ENCODE data around the gene CYB5R3.
A peak's percentile ranks its signal among the peaks of the same experiment; 100 is the strongest.

The CYB5R3 gene

DNA sequence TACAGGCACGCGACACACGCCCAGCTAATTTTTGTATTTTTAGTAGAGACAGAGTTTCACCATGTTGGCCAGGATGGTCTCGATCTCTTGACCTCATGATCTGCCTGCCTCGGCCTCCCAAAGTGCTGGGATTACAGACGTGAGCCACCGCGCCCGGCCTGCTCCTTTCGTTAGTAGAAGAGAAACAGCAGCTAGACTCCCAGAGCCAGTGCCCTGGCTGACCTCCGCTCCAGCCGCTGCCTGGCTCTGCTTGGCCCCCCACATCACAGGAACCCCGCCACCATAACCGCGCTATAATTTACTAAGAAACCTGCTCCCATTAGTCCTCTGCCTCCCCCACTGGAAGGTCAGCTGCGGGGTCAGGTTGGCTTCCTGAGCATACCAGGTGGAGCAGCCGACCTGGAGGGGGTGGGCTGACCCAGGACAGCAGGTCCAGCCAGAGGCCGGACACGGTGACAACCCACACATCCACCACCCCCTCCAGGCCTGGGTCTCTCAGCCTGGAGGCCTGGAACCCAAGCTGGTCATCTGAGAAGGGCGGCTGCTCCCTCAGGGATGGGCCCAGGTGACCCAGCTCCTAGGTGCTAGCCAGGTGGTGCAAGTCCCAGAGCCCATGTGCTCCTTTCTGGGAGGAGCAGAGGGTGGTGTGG, 27.0 kb downstream of the CYB5R3 start:
- TF ChIP-seq TEAD4 (IDR thresholded peaks at IDR 0.05) = no peak
- TF ChIP-seq USF1 (IDR thresholded peaks at IDR 0.05) = no peak
- TF ChIP-seq CEBPB (IDR thresholded peaks at IDR 0.05) = no peak
- TF ChIP-seq MAX (IDR thresholded peaks at IDR 0.05) = no peak
- no peak for TF ChIP-seq TAF1 (IDR thresholded peaks at IDR 0.05; ENCODE audit: low read depth)
- no peak for TF ChIP-seq RAD21 (IDR thresholded peaks at IDR 0.05; ENCODE audit: low read depth)
- no peak for TF ChIP-seq YY1 (IDR thresholded peaks at IDR 0.05; ENCODE audit: low read depth)
- no peak for TF ChIP-seq ZBTB7A (IDR thresholded peaks at IDR 0.05; ENCODE audit: low read depth)

GRCh38 chr22:42621505-42622002, 27.6 kb downstream of the CYB5R3 start:
- no peak for TF ChIP-seq EP300 (IDR thresholded peaks at IDR 0.05; ENCODE audit: borderline replicate concordance)
- peak; percentile 73 for TF ChIP-seq RAD21 (IDR thresholded peaks at IDR 0.05; ENCODE audit: low read depth)

GRCh38 chr22:42620084-42620483, 29.1 kb downstream of the CYB5R3 start:
- TF ChIP-seq MAX (IDR thresholded peaks at IDR 0.05) (no peak), EP300 (IDR thresholded peaks at IDR 0.05; ENCODE audit: borderline replicate concordance) (no peak)

GRCh38 chr22:42619261-42620063, 29.7 kb downstream of the CYB5R3 start:
- TF ChIP-seq TEAD4 (IDR thresholded peaks at IDR 0.05) (no peak), RAD21 (IDR thresholded peaks at IDR 0.05; ENCODE audit: low read depth) (no peak), MAX (IDR thresholded peaks at IDR 0.05) (no peak), EGR1 (IDR thresholded peaks at IDR 0.05) (no peak), EP300 (IDR thresholded peaks at IDR 0.05; ENCODE audit: borderline replicate concordance) (no peak), CEBPB (IDR thresholded peaks at IDR 0.05) (no peak), ZBTB7A (IDR thresholded peaks at IDR 0.05; ENCODE audit: low read depth) (no peak), CREB1 (IDR thresholded peaks at IDR 0.05; ENCODE audit: low read depth) (no peak), YY1 (IDR thresholded peaks at IDR 0.05; ENCODE audit: low read depth) (no peak), FOXM1 (IDR thresholded peaks at IDR 0.05; ENCODE audit: borderline replicate concordance, low read depth) (no peak)
- TF ChIP-seq, protein P1, sequence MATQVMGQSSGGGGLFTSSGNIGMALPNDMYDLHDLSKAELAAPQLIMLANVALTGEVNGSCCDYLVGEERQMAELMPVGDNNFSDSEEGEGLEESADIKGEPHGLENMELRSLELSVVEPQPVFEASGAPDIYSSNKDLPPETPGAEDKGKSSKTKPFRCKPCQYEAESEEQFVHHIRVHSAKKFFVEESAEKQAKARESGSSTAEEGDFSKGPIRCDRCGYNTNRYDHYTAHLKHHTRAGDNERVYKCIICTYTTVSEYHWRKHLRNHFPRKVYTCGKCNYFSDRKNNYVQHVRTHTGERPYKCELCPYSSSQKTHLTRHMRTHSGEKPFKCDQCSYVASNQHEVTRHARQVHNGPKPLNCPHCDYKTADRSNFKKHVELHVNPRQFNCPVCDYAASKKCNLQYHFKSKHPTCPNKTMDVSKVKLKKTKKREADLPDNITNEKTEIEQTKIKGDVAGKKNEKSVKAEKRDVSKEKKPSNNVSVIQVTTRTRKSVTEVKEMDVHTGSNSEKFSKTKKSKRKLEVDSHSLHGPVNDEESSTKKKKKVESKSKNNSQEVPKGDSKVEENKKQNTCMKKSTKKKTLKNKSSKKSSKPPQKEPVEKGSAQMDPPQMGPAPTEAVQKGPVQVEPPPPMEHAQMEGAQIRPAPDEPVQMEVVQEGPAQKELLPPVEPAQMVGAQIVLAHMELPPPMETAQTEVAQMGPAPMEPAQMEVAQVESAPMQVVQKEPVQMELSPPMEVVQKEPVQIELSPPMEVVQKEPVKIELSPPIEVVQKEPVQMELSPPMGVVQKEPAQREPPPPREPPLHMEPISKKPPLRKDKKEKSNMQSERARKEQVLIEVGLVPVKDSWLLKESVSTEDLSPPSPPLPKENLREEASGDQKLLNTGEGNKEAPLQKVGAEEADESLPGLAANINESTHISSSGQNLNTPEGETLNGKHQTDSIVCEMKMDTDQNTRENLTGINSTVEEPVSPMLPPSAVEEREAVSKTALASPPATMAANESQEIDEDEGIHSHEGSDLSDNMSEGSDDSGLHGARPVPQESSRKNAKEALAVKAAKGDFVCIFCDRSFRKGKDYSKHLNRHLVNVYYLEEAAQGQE (IDR thresholded peaks at IDR 0.05; ENCODE audit: low read depth) = no peak

GRCh38 chr22:42617155-42617983, 31.8 kb downstream of the CYB5R3 start:
- TF ChIP-seq, protein P1 (IDR thresholded peaks at IDR 0.05; ENCODE audit: low read depth) = no peak
- TF ChIP-seq TAF1 (IDR thresholded peaks at IDR 0.05; ENCODE audit: low read depth) (no peak), NFIC (IDR thresholded peaks at IDR 0.05) (no peak), CEBPB (IDR thresholded peaks at IDR 0.05) (no peak), EGR1 (IDR thresholded peaks at IDR 0.05) (no peak), ZBTB7A (IDR thresholded peaks at IDR 0.05; ENCODE audit: low read depth) (no peak), CREB1 (IDR thresholded peaks at IDR 0.05; ENCODE audit: low read depth) (no peak), TEAD4 (IDR thresholded peaks at IDR 0.05) (no peak), FOXM1 (IDR thresholded peaks at IDR 0.05; ENCODE audit: borderline replicate concordance, low read depth) (no peak), USF1 (IDR thresholded peaks at IDR 0.05) (no peak), YY1 (IDR thresholded peaks at IDR 0.05; ENCODE audit: low read depth) (no peak), TCF12 (IDR thresholded peaks at IDR 0.05; ENCODE audit: low read depth) (no peak), EP300 (IDR thresholded peaks at IDR 0.05; ENCODE audit: borderline replicate concordance) (no peak), MAX (IDR thresholded peaks at IDR 0.05) (no peak), RAD21 (IDR thresholded peaks at IDR 0.05; ENCODE audit: low read depth) (no peak)

Measured in Ishikawa (cell line).